ENCODE data around the gene HSD17B14. TPM values are rescaled to one million over a fixed set of nuclear protein-coding genes. Genes with fewer than 3 reads are reported as not detected.
A peak's percentile ranks its signal among the peaks of the same experiment; 100 is the strongest.

HSD17B14 gene
- total and polyA plus RNA-seq, 12 donors = 1.1 to 5.3 (median 2.8) TPM

DNA sequence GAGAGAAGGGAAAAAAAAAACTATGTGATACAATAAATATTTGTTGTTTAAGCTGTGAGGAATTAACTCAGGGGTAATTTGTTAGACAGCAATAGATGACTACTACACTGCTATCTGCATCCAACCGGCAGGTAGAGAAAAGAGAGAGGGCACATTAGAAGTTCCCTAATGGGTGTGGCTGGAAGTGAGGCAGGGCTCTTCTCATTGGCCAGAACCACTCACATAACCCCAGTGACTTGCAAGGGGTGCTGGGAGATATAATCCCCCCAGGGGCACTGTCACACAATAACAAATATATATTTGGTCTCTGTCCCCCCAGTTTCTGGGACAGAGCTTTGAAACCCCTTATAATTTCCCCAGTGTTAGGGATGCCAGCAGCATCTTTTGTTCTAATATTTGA lies 56.7 kb downstream of the HSD17B14 start:
- Histone ChIP-seq H3K27ac (no peak overlapping the region), H3K36me3 (no peaks in the 10 kb centered on the region), H3K9me3 (no peaks in the 10 kb centered on the region), H3K27me3 (no peaks in the 10 kb centered on the region), H3K4me3 (no peak overlapping the region), H3K4me1 (peaks cover 0 to 35% (median 10%) of the 10 kb centered on the region in 9 donors)
- no peak for ATAC-seq
- no peak for TF ChIP-seq CTCF (IDR thresholded peaks at IDR 0.05)
- no peak for DNase-seq
- intact Hi-C loops (cut with DNase I) = loop anchor here in 5 of 10 donors (5.0 to 10.0 kb wide), 5 partner anchors 37 to 135 kb away; partner anchors contain the start of genes CA11 (in 4 of the 5), NTN5 (in 1 of the 5) and RASIP1 (in 1 of the 5)
- 65 to 82% methylated on average over 1 of the region's 1 CpG for WGBS, 2 donors

DNA sequence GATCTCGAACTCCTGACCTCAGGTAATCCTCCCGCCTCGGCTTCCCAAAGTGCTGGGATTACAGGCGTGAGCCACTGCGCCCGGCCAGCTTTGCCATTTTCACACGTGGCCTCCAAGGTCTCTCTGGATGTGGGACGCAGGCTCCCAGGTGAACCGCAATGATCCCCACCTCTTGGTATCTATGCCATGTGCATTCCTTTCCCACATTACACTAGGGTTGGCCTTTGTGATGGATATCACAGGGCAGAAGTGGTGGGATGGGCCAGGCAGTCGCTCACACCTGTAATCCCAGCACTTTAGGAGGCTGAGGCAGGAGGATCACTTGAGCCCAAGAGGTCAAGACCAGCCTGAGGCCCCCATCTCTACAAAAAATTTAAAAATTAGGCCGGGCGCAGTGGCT lies 58.6 kb downstream of the HSD17B14 start:
- TF ChIP-seq CTCF (IDR thresholded peaks at IDR 0.05) = no peak
- whole genome bisulfite sequencing, 2 donors = 89 to 92% methylated on average over 12 of the region's 12 CpGs

GRCh38 chr19:48777139-48777538 lies 59.2 kb downstream of the HSD17B14 start:
- H3K4me1 ChIP-seq = peaks cover 0 to 25% (median 16%) of the 10 kb centered on the region in 9 donors
- ATAC-seq (no peak), DNase-seq (no peak)
- WGBS, 2 donors = 93 to 96% methylated on average over 5 of the region's 5 CpGs
- no peak for TF ChIP-seq CTCF (IDR thresholded peaks at IDR 0.05)
- no peaks in the 10 kb centered on the region for H3K27me3 ChIP-seq
- intact Hi-C loops (cut with DNase I) = no loop called here
- H3K27ac ChIP-seq = no peak overlapping the region
- no peak overlapping the region for H3K4me3 ChIP-seq
- no peaks in the 10 kb centered on the region for H3K36me3 ChIP-seq
- H3K9me3 ChIP-seq = no peaks in the 10 kb centered on the region

More for the DNA sequence above, 58.6 kb downstream of the HSD17B14 start:
- Histone ChIP-seq H3K9me3 (no peaks in the 10 kb centered on the region), H3K4me3 (no peak overlapping the region), H3K27ac (no peak overlapping the region), H3K36me3 (no peaks in the 10 kb centered on the region), H3K4me1 (peaks cover 0 to 31% (median 13%) of the 10 kb centered on the region in 9 donors), H3K27me3 (no peaks in the 10 kb centered on the region)
- no peak for ATAC-seq
- intact Hi-C loops (cut with DNase I) = no loop called here
- no peak for DNase-seq

GRCh38 chr19:48772503-48772953 lies 63.8 kb downstream of the HSD17B14 start:
- Histone ChIP-seq H3K27me3 (no peaks in the 10 kb centered on the region), H3K36me3 (no peaks in the 10 kb centered on the region), H3K9me3 (no peaks in the 10 kb centered on the region), H3K4me1 (peaks cover 0 to 13% (median 5%) of the 10 kb centered on the region in 9 donors), H3K27ac (peak overlapping the region in 7 of 10 donors; percentile 3 to 77 (median 58)), H3K4me3 (no peak overlapping the region)
- intact Hi-C loops (cut with DNase I) = no loop called here
- no peak for TF ChIP-seq CTCF (IDR thresholded peaks at IDR 0.05)
- ATAC-seq (peak; percentile 43 to 81 (median 75)), DNase-seq (peak in 1 of 2 donors; percentile 55)
- WGBS, 2 donors = 49 to 51% methylated on average over 13 of the region's 13 CpGs

Measured in heart right ventricle (tissue), 16 donors.